HG03097 (cell line): Measurements from ENCODE around the gene DTYMK.
"Not testable (repeated sequence)": the region's sequence is repeated elsewhere in the genome, so short reads cannot be mapped to it uniquely, and the experiment has no call there.

Experiments
- ATAC-seq: cut with Tn5 transposase; IDR thresholded peaks from one replicate; pipeline ENCODE4 v1.9.1; 2021; ENCODE audit not compliant: unreplicated experiment, low FRiP score

The DTYMK gene

DNA sequence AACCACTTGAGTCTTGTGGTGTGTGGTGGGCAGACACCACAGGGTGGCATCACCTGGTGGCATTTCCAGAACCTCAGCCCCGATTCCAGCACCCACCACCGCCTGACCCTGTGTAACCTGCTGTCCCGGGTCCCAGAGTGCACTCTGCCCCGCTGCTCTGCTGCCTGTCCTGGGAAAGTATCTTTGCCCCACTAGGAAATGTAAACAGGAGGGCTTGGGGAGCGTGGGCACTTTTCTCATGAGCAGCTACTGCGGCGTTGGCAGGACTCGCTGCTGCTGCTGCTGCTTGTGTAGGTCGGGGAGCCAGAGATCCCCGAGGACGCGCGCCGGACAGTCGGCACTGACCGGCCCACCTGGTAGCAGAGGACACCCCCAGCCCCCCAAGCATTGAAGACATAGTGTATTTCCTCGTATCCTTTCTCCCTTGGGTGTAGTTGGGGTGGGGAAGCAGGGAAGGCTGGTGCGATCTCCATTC lies 13.4 kb downstream of the DTYMK start:
- no peak for ATAC-seq

DNA sequence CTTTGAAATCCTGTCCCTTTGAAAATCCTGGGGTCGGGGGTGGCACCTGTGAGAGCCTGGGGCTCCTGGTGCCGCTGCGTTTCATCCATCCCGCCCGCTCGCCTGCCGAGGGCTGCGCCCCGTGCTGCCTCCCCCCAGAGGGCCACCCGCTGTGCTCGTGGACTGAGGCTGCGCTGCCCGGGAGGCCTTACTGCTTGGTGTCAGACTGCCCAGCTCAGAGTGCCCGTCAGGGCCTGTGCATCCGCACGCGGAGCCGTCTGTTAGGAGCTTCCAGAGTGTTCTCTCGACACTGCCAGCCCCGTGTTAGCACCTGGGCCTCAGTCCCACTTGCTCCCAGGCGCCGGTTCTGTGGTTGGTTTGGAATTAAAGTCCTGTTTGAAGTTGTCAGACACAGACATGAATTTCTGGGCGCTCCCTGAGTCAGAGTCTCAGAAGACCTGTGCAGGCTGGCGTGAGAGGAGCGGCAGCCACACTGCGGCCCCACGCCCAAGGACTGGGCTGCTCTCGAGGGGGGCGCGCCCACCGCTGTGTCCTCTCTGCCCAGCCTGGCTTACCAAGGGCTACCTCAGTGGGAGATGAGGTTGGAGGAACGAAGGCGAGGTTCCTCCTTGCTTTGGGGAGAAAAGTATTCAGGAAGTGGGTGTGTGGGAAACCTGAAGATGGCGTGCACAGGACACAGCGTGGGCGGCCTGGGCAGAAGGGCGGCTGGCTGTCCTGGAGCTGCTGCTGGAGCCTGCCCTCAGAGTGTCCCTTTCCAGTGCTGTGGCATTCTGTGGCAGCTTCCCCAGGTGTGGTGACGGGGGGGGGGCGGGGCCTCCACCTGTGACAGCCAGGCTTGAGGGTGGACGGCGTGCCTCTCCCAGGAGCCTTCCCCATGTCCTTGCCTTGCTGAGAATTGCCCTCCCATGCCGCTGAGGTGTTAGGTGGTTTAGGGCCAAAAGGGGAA lies 14.1 kb downstream of the DTYMK start:
- no peak for ATAC-seq

DNA sequence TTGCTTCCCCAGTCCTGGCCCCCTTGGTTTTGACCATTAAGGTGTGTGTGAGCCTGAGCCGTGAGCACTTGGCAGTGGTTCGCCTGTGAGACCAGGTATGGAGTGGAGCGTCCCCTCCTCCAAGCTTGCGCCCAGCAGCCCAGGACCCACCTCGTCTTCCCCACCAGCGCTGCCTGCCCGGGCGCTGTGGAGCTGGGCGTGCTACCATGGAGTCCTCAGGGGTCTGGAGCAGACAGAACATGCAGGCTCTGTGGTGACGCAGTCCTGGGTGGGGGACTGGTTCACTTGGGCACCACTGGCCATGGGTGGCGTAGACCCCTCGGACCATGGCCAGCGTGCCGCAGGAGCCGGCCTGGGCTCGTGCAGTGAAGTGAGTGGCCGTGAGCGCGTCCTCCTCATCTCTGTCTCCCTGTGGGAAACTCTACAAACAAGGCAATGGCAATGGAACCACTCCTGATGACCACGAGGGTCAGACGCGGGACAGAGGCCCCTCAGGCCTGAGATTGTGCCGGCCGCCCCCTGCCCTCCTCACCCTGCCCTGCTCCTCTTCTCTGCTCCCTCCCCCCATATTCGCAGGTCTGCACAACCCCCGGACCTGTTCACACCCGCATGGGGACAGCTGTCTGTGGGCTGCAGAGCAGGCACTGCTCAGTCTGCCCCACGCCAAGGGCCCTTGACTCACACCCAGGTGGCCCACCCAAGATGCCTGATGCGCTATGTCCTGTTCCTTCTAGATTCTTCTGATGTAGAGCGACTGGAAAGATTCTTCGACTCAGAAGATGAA lies 15.0 kb downstream of the DTYMK start:
- ATAC-seq = no peak

DNA sequence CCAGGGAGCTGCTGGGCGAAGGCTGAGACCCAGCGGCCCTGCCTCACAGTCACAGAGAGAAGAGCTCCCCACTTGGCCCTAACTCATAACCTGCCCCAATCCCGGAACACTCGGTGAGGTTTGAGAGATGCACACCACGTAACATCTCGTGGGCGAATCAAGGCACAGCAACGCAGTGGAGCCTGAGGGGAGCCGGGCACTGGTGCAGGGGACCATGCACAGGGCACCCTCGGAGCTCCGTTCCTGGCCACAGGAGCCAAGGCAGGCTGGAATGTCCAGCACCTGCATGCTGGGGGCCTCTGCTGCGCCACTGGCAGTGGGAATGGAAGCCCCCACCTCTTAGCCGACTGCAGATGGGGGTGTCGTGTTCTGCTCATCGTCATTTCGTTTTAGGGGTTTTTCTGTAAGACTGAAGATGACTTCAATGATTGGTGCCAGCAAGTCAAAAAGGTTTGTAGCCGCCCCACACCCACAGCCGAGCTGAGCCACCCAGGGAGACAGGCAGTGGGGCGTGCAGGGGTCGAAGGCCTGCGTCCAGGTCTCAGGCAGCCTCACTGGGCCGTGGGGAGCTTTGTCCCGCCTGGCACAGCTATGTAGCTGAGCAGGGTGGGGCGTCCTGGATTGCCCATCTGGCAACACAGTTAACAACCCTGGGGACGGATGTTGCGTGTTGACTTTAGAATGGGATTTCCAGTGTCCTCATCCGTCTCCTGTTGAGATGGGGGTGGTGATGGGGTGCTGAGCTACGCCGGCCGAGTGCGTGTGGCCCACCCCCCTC lies 16.1 kb downstream of the DTYMK start:
- no peak for ATAC-seq

DNA sequence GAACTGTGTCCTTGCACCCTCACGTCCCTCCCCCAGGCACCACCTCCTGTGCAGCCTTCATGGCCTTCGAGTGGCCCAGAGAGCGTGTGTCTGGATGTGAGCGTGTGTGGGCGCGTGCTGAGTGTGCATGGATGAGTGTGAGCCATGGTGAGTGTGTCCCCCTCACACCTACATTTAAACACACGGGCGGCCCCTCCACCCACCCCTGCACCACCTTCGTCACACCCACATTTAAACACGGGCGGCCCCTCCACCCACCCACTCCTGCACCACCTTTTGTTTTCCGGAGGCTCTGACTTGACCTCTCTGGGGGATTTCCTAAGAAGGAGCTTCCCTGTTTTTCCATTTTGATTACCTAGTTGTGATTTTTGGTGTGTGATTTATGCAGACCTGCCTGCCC lies 17.8 kb downstream of the DTYMK start:
- ATAC-seq = no peak

DNA sequence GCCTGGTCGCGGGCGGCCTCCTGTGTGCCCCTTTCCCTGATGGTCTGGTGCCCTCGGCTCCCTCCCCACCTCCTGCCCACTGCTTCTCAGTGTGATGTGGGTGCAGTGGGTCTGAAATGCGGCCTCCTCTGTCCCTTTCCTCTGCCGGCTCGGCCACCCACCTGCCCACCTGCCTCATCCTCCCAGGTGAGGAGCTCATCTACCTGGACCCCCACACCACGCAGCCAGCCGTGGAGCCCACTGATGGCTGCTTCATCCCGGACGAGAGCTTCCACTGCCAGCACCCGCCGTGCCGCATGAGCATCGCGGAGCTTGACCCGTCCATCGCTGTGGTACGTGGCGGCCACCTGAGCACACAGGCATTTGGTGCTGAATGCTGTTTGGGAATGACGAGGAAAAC lies 18.3 kb downstream of the DTYMK start:
- no peak for ATAC-seq

DNA sequence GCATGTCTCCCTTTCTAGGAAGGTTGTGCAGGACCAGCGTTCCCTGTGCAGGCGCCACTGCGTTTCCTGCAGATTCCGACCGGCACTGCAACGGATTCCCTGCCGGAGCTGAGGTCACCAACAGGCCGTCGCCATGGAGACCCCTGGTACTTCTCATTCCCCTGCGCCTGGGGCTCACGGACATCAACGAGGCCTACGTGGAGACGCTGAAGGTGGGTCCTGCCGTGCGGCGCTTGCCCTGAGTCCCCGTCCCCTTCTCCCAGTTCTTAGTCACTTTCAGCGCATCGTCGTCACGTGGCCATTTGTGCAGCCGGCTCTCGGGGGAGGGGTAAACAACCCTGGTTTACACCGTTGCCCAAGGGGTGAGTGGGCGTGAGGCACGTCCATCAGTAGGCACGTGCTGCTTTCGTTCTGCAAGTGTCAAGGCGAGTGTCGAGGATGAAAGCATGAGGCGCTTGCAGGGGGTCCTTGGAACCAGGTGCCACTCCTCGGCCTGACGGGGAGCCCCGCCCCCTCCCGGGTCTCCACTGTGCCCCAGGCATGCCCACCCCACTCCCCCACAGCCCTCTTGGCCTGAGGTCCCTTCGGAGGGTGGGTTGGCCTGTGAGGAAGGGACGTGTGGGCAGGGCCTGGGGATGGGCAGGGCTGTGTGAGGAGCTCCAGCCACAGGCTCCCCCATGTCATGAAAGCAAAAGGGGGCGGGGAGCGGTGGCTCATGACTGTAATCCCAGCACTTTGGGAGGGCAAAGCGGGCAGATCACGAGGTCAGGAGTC lies 19.8 kb downstream of the DTYMK start:
- ATAC-seq = no peak

DNA sequence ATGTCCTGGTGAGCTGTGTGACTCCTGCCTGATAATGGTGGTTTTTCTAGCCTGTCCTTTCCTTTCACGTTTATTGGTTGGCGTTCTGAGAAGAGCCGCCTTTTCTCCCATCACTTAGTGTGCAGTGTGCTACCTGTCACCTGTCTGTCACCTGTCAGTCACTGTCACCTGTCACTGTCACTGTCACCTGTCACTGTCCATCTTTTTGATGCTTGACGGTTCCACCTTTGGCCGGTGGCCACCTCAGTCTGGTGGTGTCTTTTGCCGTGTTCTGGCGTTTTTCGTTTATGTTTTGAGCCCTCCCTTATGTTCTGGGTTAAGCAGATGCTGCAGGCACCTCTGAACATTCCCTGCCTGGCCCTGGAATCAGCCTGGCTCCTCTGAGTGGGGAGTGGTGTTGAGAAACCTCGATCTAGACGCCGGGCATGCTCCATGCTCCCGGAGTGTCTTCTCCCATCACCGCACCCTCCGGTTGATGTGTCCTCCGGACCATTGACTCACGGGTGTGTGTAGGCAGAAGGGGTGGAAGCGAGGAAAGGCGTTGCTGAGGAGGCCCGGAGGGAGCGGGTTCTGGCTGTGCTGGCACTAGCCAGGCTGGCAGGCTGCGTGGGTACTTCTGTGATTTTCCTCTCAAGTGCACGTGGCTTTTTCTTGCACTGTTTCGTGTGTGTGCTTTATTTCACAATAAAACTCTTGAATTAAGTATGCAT lies 20.7 kb downstream of the DTYMK start:
- no peak for ATAC-seq

DNA sequence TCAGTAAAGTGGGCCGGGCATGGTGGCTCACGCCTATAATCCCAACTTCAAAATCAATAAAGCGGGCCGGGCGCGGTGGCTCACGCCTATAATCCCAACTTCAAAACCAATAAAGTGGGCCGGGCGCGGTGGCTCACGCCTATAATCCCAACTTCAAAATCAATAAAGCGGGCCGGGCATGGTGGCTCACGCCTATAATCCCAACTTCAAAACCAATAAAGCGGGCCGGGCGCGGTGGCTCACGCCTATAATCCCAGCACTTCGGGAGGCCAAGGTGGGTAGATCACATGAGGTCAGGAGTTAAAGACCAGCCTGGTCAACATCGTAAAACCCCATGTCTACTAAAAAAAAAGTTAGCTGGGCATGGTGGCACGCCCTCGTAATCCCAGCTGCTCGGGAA lies 23.9 kb downstream of the DTYMK start:
- ATAC-seq = not testable (repeated sequence)

DNA sequence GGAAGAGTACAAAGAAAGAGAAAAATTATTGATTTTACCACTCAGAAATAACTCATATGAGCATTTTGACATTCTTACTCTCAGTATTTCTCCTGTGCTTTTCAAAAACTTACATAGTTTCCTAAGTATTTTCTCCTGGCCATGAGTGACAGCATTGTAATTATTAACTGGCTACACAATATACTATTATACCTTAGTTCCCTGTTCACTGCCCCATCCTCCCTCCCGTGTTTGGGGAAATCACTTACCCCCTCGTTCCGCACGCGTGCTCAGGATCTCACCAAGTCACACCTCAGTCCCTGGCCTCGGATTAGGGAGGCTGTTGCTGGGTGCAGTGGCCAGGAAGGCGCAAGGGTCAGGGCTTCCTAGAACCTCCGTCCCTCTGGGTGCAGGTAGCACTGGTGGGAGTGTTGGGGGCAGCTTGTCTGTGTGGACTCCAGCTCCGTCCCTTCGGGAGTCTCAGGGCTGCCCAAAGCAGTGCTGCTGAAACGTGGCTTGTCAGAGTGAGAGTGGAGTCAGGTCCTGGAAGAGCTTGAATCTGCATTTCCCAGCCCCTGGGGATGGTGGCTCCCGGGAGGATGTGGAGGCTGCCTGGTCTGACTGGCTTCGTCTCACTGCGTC lies 25.9 kb downstream of the DTYMK start:
- no peak for ATAC-seq

DNA sequence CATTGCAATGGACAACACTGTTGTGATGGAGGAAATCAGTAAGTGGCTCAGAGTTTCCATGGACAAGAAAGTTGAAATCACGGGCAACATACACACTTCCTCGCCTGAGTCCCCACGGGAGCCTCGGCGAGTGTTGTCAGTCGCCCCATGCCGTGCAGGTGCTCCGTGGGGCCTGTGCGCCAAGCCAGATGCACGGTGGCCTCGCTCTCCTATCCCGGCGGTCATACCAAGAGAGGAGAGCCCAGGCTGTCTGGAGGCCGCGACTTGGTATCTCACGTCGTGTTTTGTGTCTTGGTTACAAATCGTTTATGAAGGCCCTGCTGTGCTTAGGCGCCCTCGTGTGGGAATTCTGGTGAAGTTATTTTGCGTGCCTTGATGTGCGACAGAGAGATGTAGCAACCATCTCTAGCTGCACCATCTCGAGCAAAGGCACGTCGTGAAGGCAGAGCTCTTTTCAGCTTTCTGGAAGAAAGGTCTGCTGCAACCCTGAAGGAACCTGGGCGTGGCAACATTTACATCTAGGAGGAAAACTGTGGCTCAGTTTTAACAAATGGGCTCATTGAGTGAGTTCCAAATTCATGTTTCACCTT lies 27.4 kb downstream of the DTYMK start:
- ATAC-seq = no peak

DNA sequence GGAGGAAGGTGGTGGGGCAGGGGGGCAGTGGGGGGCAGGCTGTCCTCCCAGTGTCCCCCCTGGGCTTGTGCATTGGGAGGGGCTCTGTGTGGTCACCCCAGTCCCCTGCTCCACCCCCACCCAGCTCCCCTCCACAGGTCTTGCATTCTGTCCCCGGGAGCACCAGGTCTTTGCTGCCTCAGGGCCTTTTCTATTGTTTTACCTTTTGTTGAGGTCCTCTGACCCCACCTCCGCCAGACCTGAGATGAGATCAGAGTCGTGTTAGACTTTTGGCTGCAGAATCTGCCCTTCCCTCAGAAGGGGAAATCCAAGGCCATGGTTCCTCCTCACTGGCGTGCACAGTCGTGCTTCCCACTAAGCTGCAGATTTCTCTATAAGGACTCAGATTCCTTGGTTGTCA lies 28.3 kb downstream of the DTYMK start:
- ATAC-seq = no peak

DNA sequence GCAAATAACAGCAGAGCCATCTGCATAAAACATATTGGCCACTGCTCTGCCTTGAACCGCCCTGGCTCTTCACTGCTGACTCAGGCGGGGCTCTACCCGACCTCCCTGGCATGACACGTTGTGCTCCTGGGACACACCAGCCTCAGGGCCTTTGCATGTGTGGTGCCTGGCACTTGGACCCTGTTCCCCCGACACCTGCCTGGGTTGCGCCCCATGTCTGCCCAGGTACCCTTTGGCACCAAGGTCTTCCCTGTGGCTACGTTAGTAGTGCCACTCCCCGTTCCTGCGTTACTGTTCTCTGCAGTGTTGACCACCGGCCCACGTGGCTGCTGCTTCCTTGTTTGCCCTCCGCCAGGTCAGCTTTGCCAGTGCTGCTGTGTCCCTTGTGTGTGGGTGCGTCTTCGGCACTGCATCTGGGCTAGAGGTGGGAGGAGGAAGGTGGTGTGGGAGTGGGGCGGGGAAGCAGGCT lies 28.8 kb downstream of the DTYMK start:
- ATAC-seq = no peak

DNA sequence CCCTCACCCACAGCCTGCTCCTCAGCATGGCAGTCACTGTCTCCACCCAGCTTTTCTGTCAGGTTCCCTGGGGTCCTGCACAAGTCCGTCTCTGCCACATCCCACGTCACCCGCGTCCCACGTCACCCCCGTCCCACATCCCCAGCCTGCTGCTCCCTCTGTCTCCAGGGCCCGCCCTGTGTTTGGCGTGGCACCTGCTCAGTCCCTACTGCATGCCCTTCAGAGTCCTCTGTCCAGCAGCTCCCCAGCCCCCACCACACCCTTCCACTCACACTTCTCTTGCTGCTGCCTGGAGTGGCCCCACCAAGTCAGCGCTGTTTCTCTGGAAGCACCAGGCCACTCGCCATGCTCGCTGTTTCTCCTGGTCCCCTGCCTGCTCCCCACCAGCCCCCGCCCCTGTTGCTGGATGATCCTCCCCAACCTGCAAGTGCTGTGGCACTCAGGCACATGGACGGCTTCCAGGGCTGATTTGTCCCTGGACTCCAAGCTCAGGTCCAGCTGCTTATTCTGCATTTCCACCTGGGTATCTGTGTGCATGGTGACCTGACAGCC lies 30.3 kb downstream of the DTYMK start:
- no peak for ATAC-seq

DNA sequence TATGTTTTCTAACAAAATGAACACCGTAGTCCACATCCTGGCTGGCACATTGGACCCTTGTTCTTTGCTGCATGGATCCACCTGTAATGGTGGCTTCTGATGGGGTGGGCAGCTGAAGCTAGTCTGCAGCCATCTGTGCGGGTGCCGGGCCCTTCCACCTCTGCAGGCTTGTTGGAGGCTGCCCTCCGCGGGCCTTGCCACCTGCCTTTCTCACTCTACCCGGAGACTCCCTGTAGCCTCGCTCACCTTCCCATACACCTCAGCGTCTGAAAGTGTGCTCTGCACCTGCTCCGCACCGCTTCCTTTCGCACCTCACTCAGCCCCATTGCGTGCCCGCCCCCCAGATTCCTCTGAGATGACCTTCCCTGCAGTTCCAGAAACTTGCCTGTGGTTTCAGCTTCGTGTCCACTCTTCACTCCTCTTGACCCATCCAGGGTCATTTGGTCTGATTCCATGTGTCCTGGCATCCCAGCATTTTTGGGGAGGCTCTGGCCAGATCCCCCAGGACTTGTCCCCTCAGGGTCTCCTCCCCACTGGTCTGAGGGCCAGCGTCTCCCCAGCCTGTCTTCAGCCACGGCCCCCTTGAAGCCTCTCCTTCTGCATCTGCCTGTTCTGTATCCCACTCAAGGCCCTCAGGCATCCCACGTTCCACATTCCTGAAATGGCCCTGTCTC lies 31.0 kb downstream of the DTYMK start:
- ATAC-seq = no peak

DNA sequence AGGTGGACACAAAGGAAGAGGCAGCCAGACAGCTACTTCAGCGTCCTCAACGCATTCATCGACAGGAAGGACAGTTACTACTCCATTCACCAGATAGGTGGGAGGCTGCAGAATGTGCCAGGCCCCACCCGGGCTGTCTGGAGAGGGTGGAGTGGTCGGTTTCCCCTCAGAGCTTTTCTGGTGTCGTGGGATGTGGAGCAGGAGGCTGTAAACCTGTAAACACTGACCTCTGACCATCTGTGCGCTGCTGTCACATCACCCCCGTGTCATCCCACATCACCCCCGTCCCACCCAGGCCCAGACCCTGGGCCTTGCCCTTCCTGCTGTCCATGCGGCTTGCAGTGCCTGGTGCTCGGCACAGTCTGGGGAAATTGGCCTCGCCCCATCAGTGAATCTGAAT lies 32.1 kb downstream of the DTYMK start:
- ATAC-seq = no peak

DNA sequence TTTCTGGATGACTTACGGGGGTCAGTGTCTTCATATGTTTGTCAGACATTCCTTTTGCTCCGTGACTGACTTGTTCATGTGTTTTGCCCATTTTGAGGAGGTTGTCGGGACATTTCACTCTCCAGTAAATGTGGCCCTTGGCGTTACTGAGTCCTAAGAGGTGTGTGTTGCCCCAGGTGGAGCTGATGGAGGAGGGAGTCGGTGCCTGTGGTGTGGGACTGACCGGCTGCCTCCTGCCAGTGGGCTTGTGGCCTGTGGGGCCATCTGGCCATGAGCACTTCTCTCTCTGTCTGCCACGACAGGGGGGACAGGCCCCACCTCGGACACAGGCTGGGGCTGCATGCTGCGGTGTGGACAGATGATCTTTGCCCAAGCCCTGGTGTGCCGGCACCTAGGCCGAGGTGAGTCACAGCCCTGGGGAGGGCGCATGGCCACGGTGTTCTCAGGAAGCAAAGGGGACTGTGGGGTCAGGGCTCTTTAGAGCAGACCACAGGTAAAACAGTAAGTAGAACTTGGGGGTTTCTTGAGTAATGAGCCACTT lies 33.3 kb downstream of the DTYMK start:
- no peak for ATAC-seq
